Esophagus squamous epithelium (tissue), 5 donors: Measurements from ENCODE around the gene JADE1. TPM values are rescaled to one million over a fixed set of nuclear protein-coding genes. Genes with fewer than 3 reads are reported as not detected.

ENCODE experiments used
- DNase-seq: peaks from one replicate; lab custom pipeline; 2025; lab: John Stamatoyannopoulos, UW
- H3K27ac ChIP-seq, 4 donors: fragments of 200-600 bp; sonication (generic); one replicate each; pipeline ENCODE4 v1.5.1; 2016 to 2019; ENCODE audit warnings: mild to moderate bottlenecking in 1 of 4
- H3K27me3 ChIP-seq, 4 donors: fragments of 200-600 bp; sonication (generic); 1 replicate in 3 of 4; 2 replicates in 1 of 4; pipeline versions ENCODE4 v1.5.1 to v1.6.0; 2017 to 2021; ENCODE audit warnings: antibody characterized with exemption in 1 of 4
- H3K36me3 ChIP-seq, 3 donors: fragments of 200-600 bp; sonication (generic); one replicate each; pipeline ENCODE4 v1.5.1; 2016 to 2019
- H3K4me1 ChIP-seq, 3 donors: fragments of 200-600 bp; sonication (generic); one replicate each; pipeline ENCODE4 v1.5.1; 2017 to 2019
- H3K4me3 ChIP-seq, 4 donors: fragments of 200-600 bp; sonication (generic); 1 replicate in 3 of 4; 2 replicates in 1 of 4; pipeline ENCODE4 v1.5.1; 2016 to 2019; ENCODE audit warnings: mild to moderate bottlenecking in 2 of 4, moderate library complexity in 1 of 4
- H3K9me3 ChIP-seq, 3 donors: fragments of 200-600 bp; sonication (generic); one replicate each; pipeline ENCODE4 v1.5.1; 2016 to 2019
- CTCF ChIP-seq, 6 experiments: fragments of 450-650 bp in 4 of 6; fragments of 200-600 bp in 2 of 6; sonication (generic) in 2 of 6; IDR thresholded peaks; one replicate each; pipeline ENCODE4 v1.5.1; 2016 to 2019; ENCODE audit warnings: antibody characterized with exemption in 6 of 6, mild to moderate bottlenecking in 4 of 6, moderate library complexity in 4 of 6
- POLR2A ChIP-seq, 4 donors: fragments of 450-650 bp; IDR thresholded peaks; one replicate each; pipeline ENCODE4 v1.6.1; 2017; ENCODE audit warnings: antibody characterized with exemption in 4 of 4, mild to moderate bottlenecking in 4 of 4, moderate library complexity in 3 of 4
- WGBS, 2 donors: methylation state at CpG; one replicate each; pipeline ENCODE4 v1.1.5; 2018; 5-methylcytosine and 5-hydroxymethylcytosine counted together
- intact Hi-C: fragments of 100-400 bp; cut with DNase I; formaldehyde crosslinking; loops from one replicate; pipeline ENCODE4 v1.15.0; 2022
- total RNA-seq, 4 donors: library from RNA; depleted of rRNA; stranded (reverse); fragments of >200 nt; gene quantifications; one replicate each; pipeline ENCODE4 v1.1.0, GENCODE V29; 2016
- donor health status: DM: yes; HTN: yes; CAD: no.

Gene JADE1
- total RNA-seq, 4 donors from 2014 or later: 3.6 to 27.1 (median 8.3) TPM

GRCh38 chr4:128841402-128841801 is 31.9 kb downstream of the JADE1 start:
- Histone ChIP-seq H3K27ac (no peak overlapping the region), H3K27me3 (no peaks in the 10 kb centered on the region), H3K4me3 (no peak overlapping the region), H3K9me3 (no peaks in the 10 kb centered on the region), H3K4me1 (peaks cover 0 to 63% (median 0%) of the 10 kb centered on the region in 3 donors), H3K36me3 (peaks cover 4 to 48% (median 6%) of the 10 kb centered on the region in 3 donors)
- TF ChIP-seq CTCF (IDR thresholded peaks at IDR 0.05) (no peak), POLR2A (IDR thresholded peaks at IDR 0.05) (no peak)
- intact Hi-C loops: no loop called here
- WGBS, 2 donors: 81 to 85% methylated on average over 2 of the region's 2 CpGs
- no peak for DNase-seq

DNA sequence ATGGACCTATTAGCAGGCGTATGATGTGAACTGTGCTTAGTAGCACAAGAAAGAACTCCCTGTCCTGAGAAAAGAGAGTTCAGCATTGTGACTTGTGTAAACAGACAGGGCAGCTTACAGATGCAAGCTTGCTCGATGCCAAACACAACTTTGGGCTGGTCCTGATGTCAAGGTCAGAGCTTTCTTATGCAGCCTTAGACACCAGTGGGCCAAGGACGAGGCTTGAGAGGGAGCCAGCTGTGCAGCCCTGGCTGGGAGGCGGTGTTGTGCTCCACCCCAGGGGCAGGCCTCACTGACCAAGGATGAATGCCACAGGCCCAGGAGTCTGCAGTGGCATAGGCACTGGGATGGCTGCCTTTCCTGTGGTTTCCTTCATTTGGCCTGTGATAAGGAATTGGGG is 35.4 kb downstream of the JADE1 start:
- peaks cover 23 to 78% (median 25%) of the 10 kb centered on the region in 3 donors for H3K36me3 ChIP-seq
- peaks cover 0 to 39% (median 0%) of the 10 kb centered on the region in 3 donors for H3K4me1 ChIP-seq
- WGBS, 2 donors: 50 to 69% methylated on average over 2 to 3 of the region's 4 CpGs
- TF ChIP-seq POLR2A (IDR thresholded peaks at IDR 0.05) (no peak), CTCF (IDR thresholded peaks at IDR 0.05) (no peak)
- H3K4me3 ChIP-seq: no peak overlapping the region
- H3K27ac ChIP-seq: peak overlapping the region in 2 of 4 donors; percentile 26 to 42
- no peak for DNase-seq
- no peaks in the 10 kb centered on the region for H3K9me3 ChIP-seq
- intact Hi-C loops: no loop called here
- no peaks in the 10 kb centered on the region for H3K27me3 ChIP-seq

GRCh38 chr4:128846063-128846462 is 36.6 kb downstream of the JADE1 start:
- Histone ChIP-seq H3K27ac (no peak overlapping the region), H3K4me3 (no peak overlapping the region), H3K27me3 (no peaks in the 10 kb centered on the region), H3K9me3 (no peaks in the 10 kb centered on the region), H3K36me3 (peaks cover 23 to 89% (median 30%) of the 10 kb centered on the region in 3 donors), H3K4me1 (peaks cover 0 to 30% (median 0%) of the 10 kb centered on the region in 3 donors)
- WGBS, 2 donors: 83 to 93% methylated on average over 4 of the region's 4 CpGs
- intact Hi-C loops: no loop called here
- TF ChIP-seq CTCF (IDR thresholded peaks at IDR 0.05): no peak
- TF ChIP-seq POLR2A (IDR thresholded peaks at IDR 0.05): no peak
- no peak for DNase-seq

GRCh38 chr4:128847082-128847724 is 37.7 kb downstream of the JADE1 start:
- Histone ChIP-seq H3K27me3 (no peaks in the 10 kb centered on the region), H3K9me3 (no peaks in the 10 kb centered on the region), H3K4me3 (no peak overlapping the region), H3K27ac (no peak overlapping the region), H3K36me3 (peaks cover 27 to 100% (median 37%) of the 10 kb centered on the region in 3 donors), H3K4me1 (peaks cover 0 to 20% (median 0%) of the 10 kb centered on the region in 3 donors)
- TF ChIP-seq CTCF (IDR thresholded peaks at IDR 0.05) (no peak), POLR2A (IDR thresholded peaks at IDR 0.05) (no peak)
- intact Hi-C loops: no loop called here
- WGBS, 2 donors: 67 to 89% methylated on average over 6 to 7 of the region's 7 CpGs
- DNase-seq: no peak

- Histone ChIP-seq H3K9me3 (no peaks in the 10 kb centered on the region), H3K36me3 (peaks cover 26 to 100% (median 42%) of the 10 kb centered on the region in 3 donors), H3K4me1 (peaks cover 0 to 20% (median 0%) of the 10 kb centered on the region in 3 donors), H3K27ac (no peak overlapping the region), H3K4me3 (no peak overlapping the region), H3K27me3 (no peaks in the 10 kb centered on the region)
- 82 to 90% methylated on average over 2 of the region's 3 CpGs for whole genome bisulfite sequencing, 2 donors
- no peak for TF ChIP-seq POLR2A (IDR thresholded peaks at IDR 0.05)
- DNase-seq: no peak
- intact Hi-C loops: no loop called here
Observed at GRCh38 chr4:128848461-128848860, 39.0 kb downstream of the JADE1 start.
